Endothelial cell (in vitro differentiated cells): ENCODE results near the gene PHKA2. TPM values are rescaled to one million over a fixed set of nuclear protein-coding genes. Genes with fewer than 3 reads are reported as not detected.

Experiments
- DNase-seq: peaks from one replicate; pipeline ENCODE4 v3.0.0; 2021; ENCODE audit warnings: low spot score
- H3K27ac Mint-ChIP-seq: one replicate; pipeline ENCODE4 v1.8.0; 2021; ENCODE audit warnings: mixed read lengths, inconsistent platforms; ENCODE audit not compliant: unreplicated experiment
- H3K27me3 Mint-ChIP-seq: one replicate; pipeline ENCODE4 v1.8.0; 2021; ENCODE audit warnings: mild to moderate bottlenecking, moderate library complexity, mixed read lengths, inconsistent platforms; ENCODE audit not compliant: unreplicated experiment
- H3K36me3 Mint-ChIP-seq: one replicate; pipeline ENCODE4 v1.8.0; 2021; ENCODE audit warnings: mild to moderate bottlenecking, low read depth, mixed read lengths, inconsistent platforms; ENCODE audit not compliant: unreplicated experiment
- H3K4me1 Mint-ChIP-seq: one replicate; pipeline ENCODE4 v1.8.0; 2021; ENCODE audit warnings: mild to moderate bottlenecking, mixed read lengths, inconsistent platforms; ENCODE audit not compliant: unreplicated experiment
- H3K4me3 Mint-ChIP-seq: one replicate; pipeline ENCODE4 v1.8.0; 2021; ENCODE audit warnings: mild to moderate bottlenecking, mixed read lengths, inconsistent platforms; ENCODE audit not compliant: unreplicated experiment
- H3K9me3 Mint-ChIP-seq: one replicate; pipeline ENCODE4 v1.8.0; 2021; ENCODE audit warnings: mixed read lengths, inconsistent platforms; ENCODE audit not compliant: unreplicated experiment
- CTCF ChIP-seq: fragments of 200-600 bp; sonication (generic); IDR thresholded peaks from one replicate; pipeline ENCODE4 v1.5.0; 2021; ENCODE audit warnings: antibody characterized with exemption; ENCODE audit not compliant: unreplicated experiment
- total RNA-seq: library from RNA; stranded (reverse); fragmentation: NEBNext Ultra II Directional; extraction: Animal tissue kit (Norgen Biotek cat#: 25700); gene quantifications from one replicate; pipeline ENCODE4 v1.2.1, GENCODE V29; 2021; ENCODE audit not compliant: unreplicated experiment

Gene PHKA2
- total RNA-seq, 1 donor from 2014 or later, result 19.7 TPM

GRCh38 chrX:18884916-18885315, 99.0 kb downstream of the PHKA2 start:
- H3K27me3 Mint-ChIP-seq, result no peaks in the 10 kb centered on the region
- DNase-seq, result no peak
- TF ChIP-seq CTCF, result no peak
- no peaks in the 10 kb centered on the region for H3K36me3 Mint-ChIP-seq
- H3K9me3 Mint-ChIP-seq, result no peaks in the 10 kb centered on the region
- H3K4me3 Mint-ChIP-seq, result no peak overlapping the region
- H3K27ac Mint-ChIP-seq, result no peak overlapping the region
- peaks cover 10% of the 10 kb centered on the region for H3K4me1 Mint-ChIP-seq

GRCh38 chrX:18883961-18884765, 99.8 kb downstream of the PHKA2 start:
- no peak for TF ChIP-seq CTCF
- H3K9me3 Mint-ChIP-seq, result no peaks in the 10 kb centered on the region
- no peak overlapping the region for H3K27ac Mint-ChIP-seq
- H3K4me3 Mint-ChIP-seq, result no peak overlapping the region
- H3K36me3 Mint-ChIP-seq, result no peaks in the 10 kb centered on the region
- DNase-seq, result no peak
- H3K27me3 Mint-ChIP-seq, result no peaks in the 10 kb centered on the region
- H3K4me1 Mint-ChIP-seq, result peaks cover 10% of the 10 kb centered on the region

GRCh38 chrX:18883234-18883960, 100.5 kb downstream of the PHKA2 start:
- H3K9me3 Mint-ChIP-seq, result no peaks in the 10 kb centered on the region
- H3K27me3 Mint-ChIP-seq, result no peaks in the 10 kb centered on the region
- no peak for TF ChIP-seq CTCF
- peaks cover 10% of the 10 kb centered on the region for H3K4me1 Mint-ChIP-seq
- H3K27ac Mint-ChIP-seq, result no peak overlapping the region
- no peaks in the 10 kb centered on the region for H3K36me3 Mint-ChIP-seq
- DNase-seq, result no peak
- H3K4me3 Mint-ChIP-seq, result no peak overlapping the region

- H3K36me3 Mint-ChIP-seq, result no peaks in the 10 kb centered on the region
- TF ChIP-seq CTCF, result no peak
- H3K9me3 Mint-ChIP-seq, result no peaks in the 10 kb centered on the region
- no peak overlapping the region for H3K4me3 Mint-ChIP-seq
- no peak overlapping the region for H3K27ac Mint-ChIP-seq
- DNase-seq, result no peak
- H3K4me1 Mint-ChIP-seq, result no peaks in the 10 kb centered on the region
- no peaks in the 10 kb centered on the region for H3K27me3 Mint-ChIP-seq
These were observed 104.8 kb downstream of the PHKA2 start for GRCh38 chrX:18879144-18879543.

GRCh38 chrX:18877469-18877868, 106.4 kb downstream of the PHKA2 start:
- H3K4me1 Mint-ChIP-seq, result no peaks in the 10 kb centered on the region
- no peaks in the 10 kb centered on the region for H3K9me3 Mint-ChIP-seq
- H3K27me3 Mint-ChIP-seq, result no peaks in the 10 kb centered on the region
- H3K4me3 Mint-ChIP-seq, result no peak overlapping the region
- no peak for TF ChIP-seq CTCF
- DNase-seq, result no peak
- H3K36me3 Mint-ChIP-seq, result no peaks in the 10 kb centered on the region
- no peak overlapping the region for H3K27ac Mint-ChIP-seq
